Transverse colon (tissue), 3 donors: ENCODE data around the gene TMED7.

Experiments used
- CTCF ChIP-seq, 5 experiments: fragments of 200-600 bp in 3 of 5; fragments of 450-650 bp in 2 of 5; sonication (generic) in 3 of 5; IDR thresholded peaks; 1 replicate in 2 of 5; 2 replicates in 3 of 5; pipeline ENCODE4 v1.5.1; 2016 to 2017; ENCODE audit warnings: antibody characterized with exemption in 5 of 5, inconsistent platforms in 3 of 5, mild to moderate bottlenecking in 2 of 5, moderate library complexity in 1 of 5
- POLR2A ChIP-seq: fragments of 450-650 bp; IDR thresholded peaks from one replicate; pipeline ENCODE4 v1.6.1; 2016; ENCODE audit warnings: antibody characterized with exemption, mild to moderate bottlenecking, moderate library complexity

DNA sequence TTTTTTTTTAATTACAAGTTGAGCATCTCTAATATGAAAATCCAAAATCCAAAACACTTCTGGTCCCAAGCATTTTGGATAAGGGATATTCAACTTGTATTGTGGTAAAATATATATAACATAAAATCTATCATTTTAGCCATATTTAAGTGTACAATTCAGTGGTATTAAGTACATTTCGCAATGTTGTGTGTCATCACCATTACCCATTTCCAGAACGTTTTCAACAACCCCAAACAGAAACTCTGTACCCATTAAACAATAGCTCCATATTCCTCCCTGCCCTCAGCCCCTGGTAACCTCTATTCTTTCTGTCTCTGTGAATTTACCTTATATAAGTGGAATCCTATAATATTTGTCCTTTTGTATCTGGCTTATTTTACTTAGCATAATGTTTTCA lies 48.5 kb downstream of the TMED7 start:
- TF ChIP-seq POLR2A (no peak), CTCF (IDR thresholded peaks at IDR 0.05) (no peak)
